GM18909 (cell line): Measurements from ENCODE around the gene RASSF9.

Experiments
- ATAC-seq: cut with Tn5 transposase; IDR thresholded peaks from one replicate; pipeline ENCODE4 v1.9.1; 2021; ENCODE audit warnings: mild to moderate bottlenecking; ENCODE audit not compliant: unreplicated experiment, poor library complexity

Gene RASSF9

GRCh38 chr12:85836197-85837090, at the start of gene RASSF9:
Gene RASSF9, minus strand, starts transcription at chr12:85836409. Its CDS starts 208 bp downstream, at chr12:85836201.
- ATAC-seq, result no peak

GRCh38 chr12:85883763-85884162, 47.6 kb upstream of the RASSF9 start:
- no peak for ATAC-seq

- no peak for ATAC-seq
These were observed 41.2 kb upstream of the RASSF9 start for GRCh38 chr12:85877459-85877858.

- ATAC-seq, result peak; percentile 91
These were observed 37.8 kb upstream of the RASSF9 start, which contains the start of gene NTS for GRCh38 chr12:85874031-85874461. Gene NTS, plus strand, starts transcription at chr12:85874295. Its CDS starts 109 bp downstream, at chr12:85874404.

- ATAC-seq, result peak; percentile 73
These were observed 36.4 kb upstream of the RASSF9 start for GRCh38 chr12:85872497-85873091.

- peak; percentile 98 for ATAC-seq
These were observed 31.0 kb upstream of the RASSF9 start for GRCh38 chr12:85866986-85867776.

GRCh38 chr12:85865890-85866289, 29.7 kb upstream of the RASSF9 start:
- no peak for ATAC-seq

GRCh38 chr12:85856966-85857365, 20.8 kb upstream of the RASSF9 start:
- ATAC-seq, result no peak

GRCh38 chr12:85855305-85855704, 19.1 kb upstream of the RASSF9 start:
- no peak for ATAC-seq

GRCh38 chr12:85849344-85849743, 13.1 kb upstream of the RASSF9 start:
- no peak for ATAC-seq

- ATAC-seq, result no peak
These were observed 7.5 kb upstream of the RASSF9 start for GRCh38 chr12:85843606-85844310.

- no peak for ATAC-seq
These were observed 598 bp downstream of the RASSF9 start for GRCh38 chr12:85835426-85836196.

GRCh38 chr12:85834378-85834777, 1.8 kb downstream of the RASSF9 start:
- ATAC-seq, result no peak

GRCh38 chr12:85833579-85833978, 2.6 kb downstream of the RASSF9 start:
- no peak for ATAC-seq

GRCh38 chr12:85831327-85831990, 4.8 kb downstream of the RASSF9 start:
- no peak for ATAC-seq

- ATAC-seq, result no peak
These were observed 6.8 kb downstream of the RASSF9 start for GRCh38 chr12:85829391-85829790.

GRCh38 chr12:85828576-85828975, 7.6 kb downstream of the RASSF9 start:
- ATAC-seq, result no peak

GRCh38 chr12:85825746-85826145, 10.5 kb downstream of the RASSF9 start:
- ATAC-seq, result no peak
